ENCODE measurements around the gene LCE2A. TPM values are rescaled to one million over a fixed set of nuclear protein-coding genes. Genes with fewer than 3 reads are reported as not detected.

The LCE2A gene
- total RNA-seq, 1 donor from 2014 or later: not detected

- intact Hi-C loops (cut with micrococcal nuclease): no loop called here
- DNase-seq (no peak), ATAC-seq (no peak)
Measured at GRCh38 chr1:152737997-152738396, 39.9 kb downstream of the LCE2A start.

GRCh38 chr1:152739841-152740240 is 41.7 kb downstream of the LCE2A start:
- DNase-seq: no peak
- no peak for ATAC-seq
- intact Hi-C loops (cut with micrococcal nuclease): no loop called here

GRCh38 chr1:152741656-152742055 is 43.5 kb downstream of the LCE2A start:
- no peak for DNase-seq
- ATAC-seq: no peak
- intact Hi-C loops (cut with micrococcal nuclease): no loop called here

- no peak for ATAC-seq
- intact Hi-C loops (cut with micrococcal nuclease): no loop called here
- no peak for DNase-seq
Measured at GRCh38 chr1:152743371-152744145, 45.4 kb downstream of the LCE2A start.

GRCh38 chr1:152745289-152745704 is 47.2 kb downstream of the LCE2A start:
- DNase-seq (no peak), ATAC-seq (no peak)
- intact Hi-C loops (cut with micrococcal nuclease): no loop called here

- no peak for ATAC-seq
Measured at GRCh38 chr1:152745765-152746444, 47.8 kb downstream of the LCE2A start.

GRCh38 chr1:152747831-152748230 is 49.7 kb downstream of the LCE2A start:
- DNase-seq (no peak), ATAC-seq (no peak)
- intact Hi-C loops (cut with micrococcal nuclease): no loop called here

More at GRCh38 chr1:152745765-152746444, 47.8 kb downstream of the LCE2A start:
- intact Hi-C loops (cut with micrococcal nuclease): no loop called here
- no peak for DNase-seq

Other genes with a start within 250 kb of the LCE2A start
- gene LCE5A, start 187.5 kb upstream of the LCE2A start, total RNA-seq: not detected
- gene CRCT1, start 183.9 kb upstream of the LCE2A start, total RNA-seq: not detected
- not detected for gene LCE3E, start 131.6 kb upstream of the LCE2A start, total RNA-seq
- not detected for gene LCE3D, start 117.8 kb upstream of the LCE2A start, total RNA-seq
- gene LCE3C, start 98.1 kb upstream of the LCE2A start, total RNA-seq: not detected
- not detected for gene LCE3B, start 84.5 kb upstream of the LCE2A start, total RNA-seq
- gene LCE3A, start 75.2 kb upstream of the LCE2A start, total RNA-seq: not detected
- not detected for gene LCE2D, start 35.0 kb upstream of the LCE2A start, total RNA-seq
- not detected for gene LCE2C, start 23.1 kb upstream of the LCE2A start, total RNA-seq
- gene LCE2B, start 12.2 kb upstream of the LCE2A start, total RNA-seq: not detected
- not detected for gene LCE4A, start 9.8 kb downstream of the LCE2A start, total RNA-seq
- not detected for gene KPRP, start 59.7 kb downstream of the LCE2A start, total RNA-seq
- not detected for gene LCE1F, start 76.8 kb downstream of the LCE2A start, total RNA-seq
- not detected for gene LCE1E, start 87.9 kb downstream of the LCE2A start, total RNA-seq
- gene LCE1D, start 98.4 kb downstream of the LCE2A start, total RNA-seq: not detected
- not detected for gene LCE1C, start 108.3 kb downstream of the LCE2A start, total RNA-seq
- gene LCE1B, start 113.6 kb downstream of the LCE2A start, total RNA-seq: not detected
- gene LCE1A, start 129.1 kb downstream of the LCE2A start, total RNA-seq: not detected
- not detected for gene LCE6A, start 144.5 kb downstream of the LCE2A start, total RNA-seq
- gene LCE7A, start 161.7 kb downstream of the LCE2A start, total RNA-seq: not detected
- not detected for gene SMCP, start 180.0 kb downstream of the LCE2A start, total RNA-seq
- gene IVL, start 210.2 kb downstream of the LCE2A start, total RNA-seq: not detected
- not detected for gene SPRR5, start 248.9 kb downstream of the LCE2A start, total RNA-seq

Measured in left ventricle myocardium superior (tissue), 1 donor.